ENCODE results near the gene CNST. TPM values are rescaled to one million over a fixed set of nuclear protein-coding genes. Genes with fewer than 3 reads are reported as not detected.
"Not testable (repeated sequence)": the region's sequence is repeated elsewhere in the genome, so short reads cannot be mapped to it uniquely, and the experiment has no call there.

The CNST gene
- total RNA-seq, 1 donor from 2014 or later: 12.3 TPM

DNA sequence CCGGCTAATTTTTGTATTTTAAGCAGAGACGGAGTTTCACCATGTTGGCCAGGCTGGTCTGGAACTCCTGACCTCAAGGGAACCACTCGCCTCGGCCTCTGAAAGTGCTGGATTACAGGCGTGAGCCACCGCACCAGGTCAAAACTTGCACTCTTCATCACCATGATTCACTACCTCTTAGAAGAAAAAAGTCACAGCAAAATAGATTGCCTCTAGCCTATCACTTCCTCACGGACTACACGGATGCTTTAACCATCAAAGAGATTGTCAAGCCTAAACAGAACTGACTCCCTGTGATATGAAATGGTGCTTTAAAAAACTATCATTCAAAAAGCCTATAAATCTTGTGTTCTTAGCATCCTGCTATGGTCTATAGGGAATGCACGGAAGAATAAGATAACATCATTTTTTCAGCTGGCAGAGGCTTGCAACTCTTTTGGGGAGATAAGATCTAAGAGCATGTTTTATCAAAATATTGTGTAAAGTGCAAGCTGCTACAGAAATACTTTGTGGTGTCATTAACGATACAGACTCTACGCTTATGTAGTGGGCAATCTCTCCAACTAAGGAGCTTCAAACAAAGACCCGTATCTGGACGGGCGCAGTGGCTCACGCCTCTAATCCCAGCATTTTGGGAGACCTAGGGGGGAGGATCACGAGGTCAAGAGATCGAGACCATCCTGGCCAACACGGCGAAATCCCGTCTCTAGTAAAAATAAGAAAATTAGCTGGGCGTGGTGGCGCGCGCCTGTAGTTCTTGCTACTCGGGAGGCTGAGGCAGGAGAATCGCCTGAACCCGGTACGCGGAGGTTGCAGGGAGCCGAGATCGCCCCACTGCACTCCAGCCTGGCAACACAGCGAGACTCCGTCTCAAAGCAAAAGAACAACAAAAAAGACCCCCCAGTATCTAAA lies 1.2 kb upstream of the CNST start:
- TF ChIP-seq CTCF (IDR thresholded peaks at IDR 0.05; ENCODE audit: insufficient read depth, low read length, poor library complexity, severe bottlenecking): no peak
- no peaks in the 10 kb centered on the region for H3K27me3 ChIP-seq (ENCODE audit: control insufficient read depth, insufficient read depth, low read length)
- peak overlapping the region; percentile 86 for H3K4me3 ChIP-seq (ENCODE audit: low read depth, low read length)
- no peaks in the 10 kb centered on the region for H3K36me3 ChIP-seq (ENCODE audit: control insufficient read depth, insufficient read depth, low read length)
- DNase-seq (ENCODE audit: low read depth): no peak

DNA sequence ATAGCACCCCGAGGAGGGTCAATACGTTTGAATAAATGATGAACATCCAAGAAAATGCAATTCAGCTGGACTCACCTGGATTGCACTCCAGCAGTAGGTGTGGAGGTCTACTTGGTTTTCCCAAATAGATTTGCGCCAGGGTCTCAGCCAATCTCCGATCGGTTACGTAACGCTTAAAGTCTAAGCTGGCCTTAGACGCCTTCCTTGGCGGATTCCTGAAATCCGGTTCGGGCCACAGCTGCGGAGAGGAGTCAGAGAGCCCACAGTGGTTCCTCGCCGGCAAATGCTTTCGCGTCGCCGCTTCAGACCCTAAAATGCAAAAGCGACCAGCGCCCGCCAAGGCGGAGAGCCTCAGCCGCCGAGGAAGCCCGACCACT lies 517 bp upstream of the CNST start:
- H3K4me3 ChIP-seq (ENCODE audit: low read depth, low read length): peak overlapping the region; percentile 86
- no peaks in the 10 kb centered on the region for H3K27me3 ChIP-seq (ENCODE audit: control insufficient read depth, insufficient read depth, low read length)
- no peaks in the 10 kb centered on the region for H3K36me3 ChIP-seq (ENCODE audit: control insufficient read depth, insufficient read depth, low read length)
- DNase-seq (ENCODE audit: low read depth): no peak
- no peak for TF ChIP-seq CTCF (IDR thresholded peaks at IDR 0.05; ENCODE audit: insufficient read depth, low read length, poor library complexity, severe bottlenecking)

DNA sequence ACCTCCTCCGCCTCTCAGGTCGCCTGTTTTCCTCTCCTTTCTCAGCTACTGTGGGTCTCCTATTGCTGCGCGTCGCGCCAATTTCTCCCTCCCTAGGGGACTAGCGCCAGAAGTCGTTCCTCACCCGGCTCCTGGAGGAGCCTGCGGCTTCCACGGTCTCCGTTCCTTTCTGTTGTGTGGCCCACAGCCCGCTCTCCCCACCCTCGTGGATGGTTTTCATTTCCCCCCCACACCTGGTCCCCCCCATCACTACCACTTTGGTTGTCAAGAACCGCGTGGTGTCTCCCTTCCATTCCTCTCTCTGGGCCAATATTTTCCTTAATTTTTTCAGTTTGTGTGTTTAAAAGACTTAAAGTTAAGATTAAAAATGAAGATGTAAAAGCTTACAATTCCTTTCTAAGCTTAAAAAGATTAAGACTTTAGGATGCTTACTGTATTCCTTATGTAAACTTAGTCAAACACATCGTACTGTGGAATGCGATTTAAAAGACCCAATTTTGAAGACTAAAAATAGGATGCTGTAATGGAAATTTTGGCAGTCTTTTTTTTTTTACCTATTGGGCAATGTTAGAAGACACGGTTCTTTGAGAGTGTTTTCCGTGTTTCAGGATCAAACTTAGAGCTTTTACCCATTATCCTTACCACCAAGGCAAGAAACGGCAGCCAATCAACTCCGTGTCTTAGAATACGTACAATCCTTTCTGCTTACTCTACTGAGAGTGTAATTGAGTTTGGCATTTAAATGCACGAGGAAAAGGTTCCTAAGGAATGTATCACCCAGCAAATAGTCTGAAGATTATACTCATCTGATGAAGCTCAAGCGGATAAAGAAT lies 773 bp downstream of the CNST start:
- TF ChIP-seq CTCF (IDR thresholded peaks at IDR 0.05; ENCODE audit: insufficient read depth, low read length, poor library complexity, severe bottlenecking): peak; percentile 3
- DNase-seq (ENCODE audit: low read depth): peak; percentile 47
- H3K4me3 ChIP-seq (ENCODE audit: low read depth, low read length): peak overlapping the region; percentile 86
- H3K27me3 ChIP-seq (ENCODE audit: control insufficient read depth, insufficient read depth, low read length): no peaks in the 10 kb centered on the region
- no peaks in the 10 kb centered on the region for H3K36me3 ChIP-seq (ENCODE audit: control insufficient read depth, insufficient read depth, low read length)

DNA sequence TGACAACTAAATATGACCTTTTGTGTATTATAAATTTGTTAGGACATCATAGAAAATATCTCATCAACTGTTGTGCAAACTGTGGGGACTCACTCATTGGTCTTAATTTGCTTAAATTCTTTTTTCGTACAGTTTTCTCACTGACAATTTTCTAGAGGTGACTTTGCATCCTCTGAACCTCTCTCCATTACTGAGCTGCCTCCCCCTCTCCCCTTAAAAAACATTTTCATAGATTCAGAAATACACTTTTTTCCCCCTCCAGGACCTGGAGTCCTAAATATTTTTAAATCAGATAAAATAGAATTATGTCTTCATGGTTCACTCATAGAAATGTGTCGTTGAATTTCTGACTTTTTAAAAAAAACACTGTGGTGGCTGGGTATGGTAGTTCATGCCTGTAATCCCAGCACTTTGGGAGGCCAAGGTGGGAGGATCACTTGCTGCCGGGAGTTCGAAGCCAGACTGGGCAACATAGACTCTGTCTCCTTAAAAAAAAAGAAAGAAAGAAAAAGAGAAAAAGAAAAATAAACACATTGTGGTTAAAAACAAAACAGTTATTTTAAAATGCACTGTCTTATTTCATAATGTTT lies 1.5 kb downstream of the CNST start:
- H3K4me3 ChIP-seq (ENCODE audit: low read depth, low read length): no peak overlapping the region
- no peak for DNase-seq (ENCODE audit: low read depth)
- no peaks in the 10 kb centered on the region for H3K27me3 ChIP-seq (ENCODE audit: control insufficient read depth, insufficient read depth, low read length)
- no peak for TF ChIP-seq CTCF (IDR thresholded peaks at IDR 0.05; ENCODE audit: insufficient read depth, low read length, poor library complexity, severe bottlenecking)
- H3K36me3 ChIP-seq (ENCODE audit: control insufficient read depth, insufficient read depth, low read length): no peaks in the 10 kb centered on the region

GRCh38 chr1:246569248-246570238 lies 3.3 kb downstream of the CNST start:
- Histone ChIP-seq H3K4me3 (ENCODE audit: low read depth, low read length) (no peak overlapping the region), H3K36me3 (ENCODE audit: control insufficient read depth, insufficient read depth, low read length) (no peaks in the 10 kb centered on the region), H3K27me3 (ENCODE audit: control insufficient read depth, insufficient read depth, low read length) (no peaks in the 10 kb centered on the region)
- DNase-seq (ENCODE audit: low read depth): no peak
- TF ChIP-seq CTCF (IDR thresholded peaks at IDR 0.05; ENCODE audit: insufficient read depth, low read length, poor library complexity, severe bottlenecking): no peak

- H3K27me3 ChIP-seq (ENCODE audit: control insufficient read depth, insufficient read depth, low read length); H3K4me3 ChIP-seq (ENCODE audit: low read depth, low read length); DNase-seq (ENCODE audit: low read depth); H3K36me3 ChIP-seq (ENCODE audit: control insufficient read depth, insufficient read depth, low read length): not testable (repeated sequence)
These were observed 5.1 kb downstream of the CNST start for GRCh38 chr1:246571309-246571708.

All from kidney epithelial cell (primary cell).